Renal cortex interstitium (tissue), 11 donors: ENCODE measurements around the gene STK32C. TPM values are rescaled to one million over a fixed set of nuclear protein-coding genes. Genes with fewer than 3 reads are reported as not detected.
A peak's percentile ranks its signal among the peaks of the same experiment; 100 is the strongest.
"Not testable (repeated sequence)": the region's sequence is repeated elsewhere in the genome, so short reads cannot be mapped to it uniquely, and the experiment has no call there.

Source experiments
- DNase-seq, 11 donors: peaks; one replicate each; pipeline ENCODE4 v3.0.0-alpha.2; 2013; ENCODE audit warnings: low read depth in 9 of 11, low spot score in 4 of 11; ENCODE audit errors: extremely low read depth in 1 of 11
- polyA plus RNA-seq, 3 donors: library from polyadenylated mRNA; unstranded; fragments of 120-200 nt; gene quantifications; one replicate each; pipeline ENCODE4 v1.2.1, GENCODE V29; 2013; ENCODE audit not compliant: insufficient read length in 3 of 3

The STK32C gene
- polyA plus RNA-seq, 3 donors = 11.6 to 13.9 (median 12.9) TPM

GRCh38 chr10:132228616-132229015 is 79.1 kb downstream of the STK32C start:
- no peak for DNase-seq

GRCh38 chr10:132227851-132228390 is 79.8 kb downstream of the STK32C start:
- no peak for DNase-seq

GRCh38 chr10:132226586-132227405 is 81.0 kb downstream of the STK32C start:
- no peak for DNase-seq

- DNase-seq = no peak
Measured at GRCh38 chr10:132225849-132226205, 81.9 kb downstream of the STK32C start.

- no peak for DNase-seq
Measured at GRCh38 chr10:132225073-132225848, 82.5 kb downstream of the STK32C start.

GRCh38 chr10:132224343-132225072 is 83.2 kb downstream of the STK32C start:
- no peak for DNase-seq

GRCh38 chr10:132223611-132224342 is 84.0 kb downstream of the STK32C start:
- no peak for DNase-seq

GRCh38 chr10:132223156-132223590 is 84.6 kb downstream of the STK32C start:
- DNase-seq = peak; percentile 57 to 78 (median 69)

- DNase-seq = no peak
Measured at GRCh38 chr10:132222726-132223125, 85.0 kb downstream of the STK32C start.

GRCh38 chr10:132220996-132221395 is 86.8 kb downstream of the STK32C start:
- not testable (repeated sequence) for DNase-seq

- DNase-seq = no peak
Measured at GRCh38 chr10:132220061-132220460, 87.7 kb downstream of the STK32C start.

- no peak for DNase-seq
Measured at GRCh38 chr10:132219486-132219885, 88.3 kb downstream of the STK32C start.

GRCh38 chr10:132216441-132216840 is 91.3 kb downstream of the STK32C start:
- not testable (repeated sequence) for DNase-seq

- no peak for DNase-seq
Measured at GRCh38 chr10:132213917-132214316, 93.8 kb downstream of the STK32C start.

GRCh38 chr10:132212816-132213215 is 94.9 kb downstream of the STK32C start:
- DNase-seq = no peak

GRCh38 chr10:132211246-132211645 is 96.5 kb downstream of the STK32C start:
- DNase-seq = no peak

GRCh38 chr10:132210766-132211165 is 97.0 kb downstream of the STK32C start:
- no peak for DNase-seq

- DNase-seq = no peak
Measured at GRCh38 chr10:132209978-132210530, 97.7 kb downstream of the STK32C start.
